AG09319 (cell line): Measurements from ENCODE around the gene USP20.

ENCODE experiments used
- DNase-seq: peaks from one replicate; pipeline ENCODE4 v3.0.0-alpha.2; 2010; ENCODE audit warnings: low read depth; ENCODE audit errors: extremely low read depth
- CTCF ChIP-seq: IDR thresholded peaks from 2 replicates; pipeline ENCODE4 v1.5.1; 2011; ENCODE audit warnings: low read depth, mild to moderate bottlenecking, inconsistent platforms, low read length, moderate library complexity

Gene USP20

GRCh38 chr9:129812385-129812784, 22.9 kb upstream of the USP20 start:
- no peak for DNase-seq
- no peak for TF ChIP-seq CTCF

GRCh38 chr9:129813661-129814060, 21.6 kb upstream of the USP20 start:
- DNase-seq, result no peak

DNA sequence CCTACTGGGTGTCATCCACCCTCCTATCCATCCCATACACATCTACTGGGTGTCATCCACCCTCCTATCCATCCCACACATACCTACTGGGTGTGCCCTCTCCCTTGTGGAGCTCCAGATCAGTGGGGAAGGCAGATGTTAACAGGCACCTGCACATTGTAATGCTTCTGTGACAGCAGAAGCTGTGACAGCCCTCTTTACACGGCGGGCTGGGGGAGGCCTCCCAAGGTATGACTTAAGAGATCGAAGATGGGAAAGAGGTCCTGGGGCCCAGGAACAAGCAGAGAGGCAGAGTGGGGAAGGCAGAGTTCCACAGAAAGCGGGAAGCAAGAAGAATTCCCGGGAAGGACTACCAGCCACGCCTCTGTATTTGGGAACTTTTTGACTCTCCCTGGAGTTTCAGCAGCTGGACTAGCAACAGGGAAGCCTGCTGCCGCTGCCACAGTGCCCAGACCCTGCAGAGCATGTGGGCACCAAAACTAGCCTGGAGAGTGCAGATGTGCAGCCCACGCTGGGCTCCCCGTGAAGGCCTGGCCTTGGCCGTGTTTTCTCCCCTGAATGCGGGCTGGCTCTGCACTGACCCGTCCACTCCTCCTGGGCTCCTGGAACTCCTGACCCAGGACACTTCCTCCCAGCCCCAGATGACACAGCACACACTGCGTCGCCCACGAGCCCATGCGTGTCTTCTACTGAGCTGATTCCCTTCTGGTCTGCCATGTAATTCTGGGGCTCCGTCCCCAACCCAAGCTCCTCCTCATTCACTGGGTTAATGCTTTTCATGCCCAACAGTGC, 20.6 kb upstream of the USP20 start:
- no peak for DNase-seq
- no peak for TF ChIP-seq CTCF

More at GRCh38 chr9:129813661-129814060, 21.6 kb upstream of the USP20 start:
- TF ChIP-seq CTCF, result no peak

DNA sequence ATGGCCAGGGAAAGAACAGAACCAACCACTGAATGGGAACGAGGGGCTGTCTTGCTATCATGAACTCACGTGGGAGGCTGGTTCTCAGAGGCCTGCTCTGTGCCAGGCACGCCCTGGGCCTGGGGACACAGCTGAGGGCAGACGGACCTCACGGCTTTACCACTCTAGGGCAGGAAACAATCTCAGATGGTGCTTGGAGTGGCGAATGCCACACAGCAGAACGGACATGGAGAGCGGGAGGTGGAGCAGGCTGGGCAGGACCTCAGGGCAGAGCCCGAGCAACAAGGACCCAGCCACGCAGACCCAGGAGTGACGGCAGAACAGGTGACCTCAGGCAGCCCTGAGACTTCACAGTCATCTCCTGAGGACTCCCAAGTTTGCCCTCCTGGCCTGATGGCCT, 20.0 kb upstream of the USP20 start:
- DNase-seq, result no peak
- no peak for TF ChIP-seq CTCF

GRCh38 chr9:129816501-129817435, 18.5 kb upstream of the USP20 start:
- no peak for DNase-seq
- no peak for TF ChIP-seq CTCF

DNA sequence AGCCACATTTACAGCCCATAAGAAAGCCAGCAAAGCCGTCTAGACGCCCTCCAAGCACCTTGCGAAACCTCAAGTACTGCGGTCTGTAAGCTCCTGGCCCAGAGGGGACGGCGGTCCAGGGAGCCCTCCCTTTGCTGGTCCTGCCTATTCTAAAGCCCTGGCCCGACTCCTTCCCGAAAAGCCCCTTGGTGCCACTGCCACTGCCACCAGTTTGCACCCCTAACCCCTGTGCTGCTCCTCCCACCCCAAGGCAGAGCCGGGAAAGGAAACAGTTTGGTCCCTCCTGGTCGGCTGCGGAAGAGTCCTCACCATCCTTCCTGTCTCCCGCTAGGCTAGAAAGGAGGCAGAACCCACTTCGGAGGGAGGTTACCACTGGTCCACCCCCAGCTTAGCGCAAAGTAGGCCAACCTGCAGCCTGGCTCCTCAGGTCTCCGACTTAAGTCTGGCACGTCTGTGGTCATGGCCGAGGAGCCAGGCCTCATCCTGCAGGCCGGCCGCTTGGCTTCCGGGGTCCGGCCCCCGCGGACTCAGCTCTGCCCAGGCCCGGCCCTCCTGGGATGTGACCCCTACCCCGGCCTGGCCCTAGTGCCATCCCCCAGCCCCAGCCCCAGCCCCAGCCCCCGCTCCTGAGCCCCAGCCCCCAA, 12.2 kb upstream of the USP20 start:
- TF ChIP-seq CTCF, result no peak
- DNase-seq, result no peak
